NCI-H2196 (cell line): ENCODE results near the gene SPATA32.

Experiments
- DNase-seq: peaks from one replicate; lab custom pipeline; 2025; ENCODE audit not compliant: unreplicated experiment; lab: John Stamatoyannopoulos, UW

Gene SPATA32

GRCh38 chr17:45218895-45219661 is 42.8 kb downstream of the SPATA32 start:
- DNase-seq: peak; percentile 83
